CD4-positive, alpha-beta T cell (primary cell): Measurements from ENCODE around the gene NYAP2. TPM values are rescaled to one million over a fixed set of nuclear protein-coding genes. Genes with fewer than 3 reads are reported as not detected.

Experiments
- ATAC-seq: fragments of 200-7000 bp; cut with Tn5 transposase; one replicate; pipeline ENCODE4 v1.10.0; 2022; ENCODE audit warnings: mild to moderate bottlenecking; ENCODE audit not compliant: poor library complexity
- CTCF ChIA-PET: fragments of 350-600 bp; sonication (Branson Sonifier 250); formaldehyde crosslinking; loops from one replicate; lab custom pipeline; 2021; ENCODE audit warnings: antibody characterized with exemption, inconsistent platforms; lab: Charles Lee
- POLR2A ChIA-PET: fragments of 350-600 bp; sonication (Branson Sonifier 250); formaldehyde crosslinking; loops from one replicate; lab custom pipeline; 2021; ENCODE audit warnings: antibody characterized with exemption, inconsistent platforms; lab: Charles Lee
- DNase-seq, 14 experiments: peaks; one replicate each; pipeline ENCODE4 v3.0.0-alpha.2; 2013 to 2020; ENCODE audit warnings: mixed read lengths in 2 of 14
- H3K27ac ChIP-seq, 2 donors: one replicate each; pipeline versions ENCODE4 v1.5.1 to v1.7.0; 2013; ENCODE audit warnings: low read length in 2 of 2, low read depth in 1 of 2, mild to moderate bottlenecking in 1 of 2
- H3K27me3 ChIP-seq, 2 experiments: 1 replicate in 1 of 2; 2 replicates in 1 of 2; pipeline versions ENCODE4 v1.6.1 to v1.7.0; 2013; ENCODE audit warnings: low read length in 2 of 2, control low read depth in 1 of 2, mild to moderate bottlenecking in 1 of 2, moderate library complexity in 1 of 2; ENCODE audit not compliant: insufficient read depth in 2 of 2, control insufficient read depth in 1 of 2
- H3K36me3 ChIP-seq: one replicate; pipeline ENCODE4 v1.6.1; 2013; ENCODE audit warnings: low read length, control low read depth; ENCODE audit not compliant: insufficient read depth
- H3K4me1 ChIP-seq: one replicate; pipeline ENCODE4 v1.6.1; 2013; ENCODE audit warnings: low read length, control low read depth; ENCODE audit not compliant: insufficient read depth
- H3K4me3 ChIP-seq: one replicate; pipeline ENCODE4 v1.5.1; 2013; ENCODE audit warnings: mild to moderate bottlenecking, low read length, moderate library complexity
- H3K9me3 ChIP-seq, 2 experiments: 1 replicate in 1 of 2; 2 replicates in 1 of 2; pipeline versions ENCODE4 v1.6.1 to v1.7.0; 2013; ENCODE audit warnings: low read length in 2 of 2, mild to moderate bottlenecking in 2 of 2, control low read depth in 1 of 2, moderate library complexity in 1 of 2; ENCODE audit not compliant: control insufficient read depth in 1 of 2, insufficient read depth in 1 of 2
- H3K27ac Mint-ChIP-seq: one replicate; pipeline ENCODE4 v1.8.0; 2020; ENCODE audit warnings: mixed read lengths
- H3K27me3 Mint-ChIP-seq: one replicate; pipeline ENCODE4 v1.8.0; 2021; ENCODE audit warnings: mixed read lengths
- H3K36me3 Mint-ChIP-seq: one replicate; pipeline ENCODE4 v1.8.0; 2021; ENCODE audit warnings: low read depth, mixed read lengths
- H3K4me1 Mint-ChIP-seq: one replicate; pipeline ENCODE4 v1.8.0; 2021; ENCODE audit warnings: low read depth, mixed read lengths
- H3K4me3 Mint-ChIP-seq: one replicate; pipeline ENCODE4 v1.8.0; 2020; ENCODE audit warnings: mild to moderate bottlenecking, mixed read lengths
- H3K9me3 Mint-ChIP-seq: one replicate; pipeline ENCODE4 v1.8.0; 2020; ENCODE audit warnings: mixed read lengths
- intact Hi-C, 2 experiments: fragments of 100-400 bp; cut with DNase I in 1 of 2; cut with micrococcal nuclease in 1 of 2; formaldehyde crosslinking; loops; one replicate each; pipeline versions ENCODE4 v1.15.1 to v1.9.0; 2023 to 2025; cut with DNase I, micrococcal nuclease
- total RNA-seq, 174 experiments: library from RNA in 2 of 174; stranded (reverse) in 2 of 174; gene quantifications; one replicate each; pipeline ENCODE4 v1.2.3 and lab custom pipeline; 2021 to 2026
- TF ChIP-seq, protein P1 (sequence below): fragments of 200-600 bp; IDR thresholded peaks from one replicate; pipeline ENCODE4 v1.8.0; 2022; ENCODE audit warnings: antibody characterized with exemption, mild to moderate bottlenecking

NYAP2 gene
- total RNA-seq, 2 experiments from 2014 or later, result not detected

DNA sequence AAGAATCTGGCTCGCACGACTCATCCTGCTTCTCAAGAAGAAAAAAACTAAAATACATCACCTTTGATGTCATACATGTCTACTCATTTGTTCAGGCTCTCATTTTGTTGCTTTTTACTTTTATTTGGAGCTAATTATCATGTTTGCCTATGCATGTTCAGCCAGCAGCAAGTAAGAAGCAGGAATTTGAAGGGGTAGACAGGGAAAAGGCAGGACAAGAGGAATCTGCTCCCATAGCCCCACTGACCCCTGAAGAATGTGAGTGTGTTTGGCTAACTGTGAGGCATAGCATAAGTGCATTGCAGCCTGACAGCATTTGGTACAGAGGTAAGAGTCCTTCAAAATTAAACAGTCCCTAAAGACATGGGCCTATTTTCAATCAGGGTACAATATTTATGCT is 72.7 kb downstream of the NYAP2 start:
- CTCF ChIA-PET, result no interaction called here
- intact Hi-C loops, result no loop called here
- H3K4me3 Mint-ChIP-seq, result no peak overlapping the region
- DNase-seq (no peak), ATAC-seq (no peak)
- Histone ChIP-seq H3K4me1 (no peaks in the 10 kb centered on the region), H3K4me3 (no peak overlapping the region), H3K36me3 (no peaks in the 10 kb centered on the region), H3K27ac (no peak overlapping the region), H3K27me3 (no peaks in the 10 kb centered on the region), H3K9me3 (no peaks in the 10 kb centered on the region)
- peaks cover under 1% of the 10 kb centered on the region for H3K4me1 Mint-ChIP-seq
- H3K9me3 Mint-ChIP-seq, result no peaks in the 10 kb centered on the region
- POLR2A ChIA-PET, result no interaction called here
- TF ChIP-seq, protein P1, sequence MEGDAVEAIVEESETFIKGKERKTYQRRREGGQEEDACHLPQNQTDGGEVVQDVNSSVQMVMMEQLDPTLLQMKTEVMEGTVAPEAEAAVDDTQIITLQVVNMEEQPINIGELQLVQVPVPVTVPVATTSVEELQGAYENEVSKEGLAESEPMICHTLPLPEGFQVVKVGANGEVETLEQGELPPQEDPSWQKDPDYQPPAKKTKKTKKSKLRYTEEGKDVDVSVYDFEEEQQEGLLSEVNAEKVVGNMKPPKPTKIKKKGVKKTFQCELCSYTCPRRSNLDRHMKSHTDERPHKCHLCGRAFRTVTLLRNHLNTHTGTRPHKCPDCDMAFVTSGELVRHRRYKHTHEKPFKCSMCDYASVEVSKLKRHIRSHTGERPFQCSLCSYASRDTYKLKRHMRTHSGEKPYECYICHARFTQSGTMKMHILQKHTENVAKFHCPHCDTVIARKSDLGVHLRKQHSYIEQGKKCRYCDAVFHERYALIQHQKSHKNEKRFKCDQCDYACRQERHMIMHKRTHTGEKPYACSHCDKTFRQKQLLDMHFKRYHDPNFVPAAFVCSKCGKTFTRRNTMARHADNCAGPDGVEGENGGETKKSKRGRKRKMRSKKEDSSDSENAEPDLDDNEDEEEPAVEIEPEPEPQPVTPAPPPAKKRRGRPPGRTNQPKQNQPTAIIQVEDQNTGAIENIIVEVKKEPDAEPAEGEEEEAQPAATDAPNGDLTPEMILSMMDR, result no peak
- H3K36me3 Mint-ChIP-seq, result no peaks in the 10 kb centered on the region
- H3K27me3 Mint-ChIP-seq, result no peaks in the 10 kb centered on the region
- H3K27ac Mint-ChIP-seq, result no peak overlapping the region

DNA sequence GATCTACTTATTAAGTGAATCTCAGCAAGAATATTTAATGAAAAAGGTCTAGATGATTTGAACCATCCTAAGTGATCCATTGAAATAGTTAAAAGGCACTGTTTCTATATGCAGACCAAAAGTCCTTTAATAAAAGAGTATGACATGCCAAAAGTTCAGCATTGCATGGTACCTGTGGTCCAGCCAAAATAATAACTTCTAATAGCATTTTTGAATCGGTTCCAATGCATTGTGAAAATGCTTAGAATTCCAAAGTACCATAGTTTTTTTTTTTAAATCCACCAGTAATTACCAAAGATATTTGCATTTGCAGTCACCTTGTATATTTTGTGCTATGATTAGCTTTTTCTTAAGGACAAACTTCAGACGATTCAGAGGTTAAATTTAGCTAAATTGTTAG is 79.9 kb downstream of the NYAP2 start:
- TF ChIP-seq, protein P1, result no peak
- ATAC-seq (no peak), DNase-seq (no peak)
- Mint-ChIP-seq H3K27ac (no peak overlapping the region), H3K4me1 (no peaks in the 10 kb centered on the region), H3K27me3 (peaks cover 9% of the 10 kb centered on the region), H3K9me3 (no peaks in the 10 kb centered on the region), H3K36me3 (no peaks in the 10 kb centered on the region), H3K4me3 (no peak overlapping the region)
- H3K4me1 ChIP-seq, result no peaks in the 10 kb centered on the region
- no peaks in the 10 kb centered on the region for H3K27me3 ChIP-seq
- no peaks in the 10 kb centered on the region for H3K9me3 ChIP-seq
- no peak overlapping the region for H3K4me3 ChIP-seq
- H3K27ac ChIP-seq, result no peak overlapping the region
- ChIA-PET CTCF (no interaction called here), POLR2A (no interaction called here)
- intact Hi-C loops, result no loop called here
- H3K36me3 ChIP-seq, result no peaks in the 10 kb centered on the region

- ATAC-seq, result no peak
- no peak overlapping the region for H3K27ac ChIP-seq
- no peak overlapping the region for H3K27ac Mint-ChIP-seq
- no peak overlapping the region for H3K4me3 ChIP-seq
- no peaks in the 10 kb centered on the region for H3K9me3 Mint-ChIP-seq
- POLR2A ChIA-PET, result no interaction called here
- peaks cover 0 to 3% of the 10 kb centered on the region in 2 experiments for H3K9me3 ChIP-seq
- H3K4me1 Mint-ChIP-seq, result no peaks in the 10 kb centered on the region
- TF ChIP-seq, protein P1, result no peak
- CTCF ChIA-PET, result no interaction called here
- no peaks in the 10 kb centered on the region for H3K36me3 ChIP-seq
- no peaks in the 10 kb centered on the region for H3K4me1 ChIP-seq
- H3K36me3 Mint-ChIP-seq, result no peaks in the 10 kb centered on the region
- no peak for DNase-seq
- peaks cover 4% of the 10 kb centered on the region for H3K27me3 Mint-ChIP-seq
- H3K27me3 ChIP-seq, result no peaks in the 10 kb centered on the region
- no peak overlapping the region for H3K4me3 Mint-ChIP-seq
- intact Hi-C loops, result no loop called here
These were observed 85.2 kb downstream of the NYAP2 start for GRCh38 chr2:225484751-225485150.
